Upper lobe of left lung (tissue), 6 donors: ENCODE measurements around the gene EXD1. TPM values are rescaled to one million over a fixed set of nuclear protein-coding genes. Genes with fewer than 3 reads are reported as not detected.

Experiments used
- ATAC-seq, 2 donors: fragments of 200-7000 bp; cut with Tn5 transposase; one replicate each; pipeline ENCODE4 v1.9.1; 2022; ENCODE audit warnings: mild to moderate bottlenecking in 2 of 2, moderate library complexity in 2 of 2; ENCODE audit not compliant: low FRiP score in 2 of 2
- DNase-seq, 2 donors: peaks; one replicate each; pipeline ENCODE4 v3.0.0-alpha.2; 2019 to 2020
- H3K27ac ChIP-seq, 4 donors: fragments of 200-600 bp; sonication (generic); one replicate each; pipeline ENCODE4 v1.5.1; 2016 to 2019
- H3K27me3 ChIP-seq, 4 donors: fragments of 200-600 bp; sonication (generic); one replicate each; pipeline ENCODE4 v1.5.1; 2017 to 2019
- H3K36me3 ChIP-seq, 4 donors: fragments of 200-600 bp; sonication (generic); one replicate each; pipeline ENCODE4 v1.5.1; 2016 to 2019
- H3K4me1 ChIP-seq, 4 donors: fragments of 200-600 bp; sonication (generic); one replicate each; pipeline ENCODE4 v1.5.1; 2018 to 2019
- H3K4me3 ChIP-seq, 4 donors: fragments of 200-600 bp; sonication (generic); one replicate each; pipeline ENCODE4 v1.5.1; 2017 to 2019; ENCODE audit warnings: mild to moderate bottlenecking in 2 of 4, moderate library complexity in 1 of 4
- H3K9me3 ChIP-seq, 4 donors: fragments of 200-600 bp; sonication (generic); one replicate each; pipeline ENCODE4 v1.5.1; 2018 to 2019
- CTCF ChIP-seq, 6 experiments: fragments of 450-650 bp in 4 of 6; fragments of 200-600 bp in 2 of 6; sonication (generic) in 2 of 6; IDR thresholded peaks; one replicate each; pipeline ENCODE4 v1.5.1; 2016 to 2019; ENCODE audit warnings: antibody characterized with exemption in 6 of 6
- EP300 ChIP-seq, 4 donors: sonication (generic); formaldehyde crosslinking; IDR thresholded peaks; one replicate each; pipeline ENCODE4 v1.5.1; 2017; ENCODE audit warnings: antibody characterized with exemption in 4 of 4, control low read depth in 2 of 4
- POLR2A ChIP-seq, 4 donors: fragments of 450-650 bp; IDR thresholded peaks; one replicate each; pipeline ENCODE4 v1.5.1; 2016 to 2017; ENCODE audit warnings: antibody characterized with exemption in 4 of 4, mild to moderate bottlenecking in 2 of 4
- POLR2AphosphoS5 ChIP-seq, 2 donors: sonication (generic); formaldehyde crosslinking; IDR thresholded peaks; one replicate each; pipeline ENCODE4 v1.5.1; 2017; ENCODE audit warnings: antibody characterized with exemption in 2 of 2
- WGBS, 2 donors: methylation state at CpG; one replicate each; pipeline ENCODE4 v1.1.5; 2017 to 2018; 5-methylcytosine and 5-hydroxymethylcytosine counted together
- total RNA-seq, 6 donors: library from RNA; depleted of rRNA in 4 of 6; stranded (reverse); fragments of >200 nt in 4 of 6; gene quantifications; one replicate each; pipeline versions ENCODE4 v1.1.0 to v1.2.1, GENCODE V29; 2016 to 2021
- donor health status: DM: no; HTN: no; CAD: no; lungs with moderate emphysema.
- donor health status: DM: no; HTN: yes; CAD: no; lungs with severe emphysema.

EXD1 gene
- total RNA-seq, 6 donors from 2014 or later, result 0.09 to 0.30 TPM; not detected in 4

GRCh38 chr15:41133454-41133853, 97.1 kb downstream of the EXD1 start:
- Histone ChIP-seq H3K4me1 (no peaks in the 10 kb centered on the region), H3K36me3 (no peaks in the 10 kb centered on the region), H3K27ac (no peak overlapping the region), H3K27me3 (no peaks in the 10 kb centered on the region), H3K9me3 (no peaks in the 10 kb centered on the region), H3K4me3 (no peak overlapping the region)
- WGBS, 2 donors, result 84 to 85% methylated on average over 9 to 10 of the region's 10 CpGs
- TF ChIP-seq CTCF (IDR thresholded peaks at IDR 0.05) (no peak), POLR2AphosphoS5 (IDR thresholded peaks at IDR 0.05) (no peak), EP300 (IDR thresholded peaks at IDR 0.05) (no peak), POLR2A (IDR thresholded peaks at IDR 0.05) (no peak)
- no peak for ATAC-seq
- DNase-seq, result no peak

Other genes starting within 250 kb of the EXD1 start
- 10 to 100 TPM; 22.8 to 92.2 (median 43.9) TPM for gene INO80, start 114.5 kb downstream of the EXD1 start, total RNA-seq
- gene CHP1, start 511 bp upstream of the EXD1 start, total RNA-seq, result 100 to 1,000 TPM; 130 to 264 (median 200) TPM
- gene OIP5, start 101.8 kb upstream of the EXD1 start, total RNA-seq, result 1 to 10 TPM in 2 of 6 donors, under 1 TPM in 1, not detected in 3; 0.46 to 1.1 (median 1.1) TPM
- 10 to 100 TPM in 2 of 6 donors, 1 to 10 TPM in 4; 6.8 to 22.0 (median 8.3) TPM for gene NUSAP1, start 102.1 kb upstream of the EXD1 start, total RNA-seq
- gene NDUFAF1, start 171.7 kb upstream of the EXD1 start, total RNA-seq, result 10 to 100 TPM in 5 of 6 donors, 1 to 10 TPM in 1; 8.3 to 25.1 (median 14.0) TPM
- 10 to 100 TPM; 22.6 to 58.1 (median 27.2) TPM for gene RTF1, start 186.3 kb upstream of the EXD1 start, total RNA-seq